ENCODE measurements around the gene STX10. TPM values are rescaled to one million over a fixed set of nuclear protein-coding genes. Genes with fewer than 3 reads are reported as not detected.

STX10 gene
- total RNA-seq, 4 donors from 2014 or later = 50.2 to 62.6 (median 56.6) TPM

- H3K9me3 ChIP-seq = no peaks in the 10 kb centered on the region
- H3K27ac ChIP-seq (replicated peaks in 1 of 4) = no peak overlapping the region
- intact Hi-C loops (cut with DNase I) = no loop called here
- no peaks in the 10 kb centered on the region for H3K27me3 ChIP-seq
- WGBS = 89% methylated on average over 27 of the region's 28 CpGs
- no peak for DNase-seq (ENCODE audit: extremely low spot score)
- H3K36me3 ChIP-seq = peaks cover 18 to 60% (median 55%) of the 10 kb centered on the region in 4 donors
- peaks cover 14 to 31% (median 21%) of the 10 kb centered on the region in 4 donors for H3K4me1 ChIP-seq
- no peak overlapping the region for H3K4me3 ChIP-seq
- TF ChIP-seq CTCF (IDR thresholded peaks at IDR 0.05) (no peak), POLR2AphosphoS5 (IDR thresholded peaks at IDR 0.05) (no peak), POLR2A (IDR thresholded peaks at IDR 0.05; ENCODE audit: low read depth) (no peak), EP300 (IDR thresholded peaks at IDR 0.05) (no peak)
These were observed 12.8 kb downstream of the STX10 start for GRCh38 chr19:13137290-13137794.

DNA sequence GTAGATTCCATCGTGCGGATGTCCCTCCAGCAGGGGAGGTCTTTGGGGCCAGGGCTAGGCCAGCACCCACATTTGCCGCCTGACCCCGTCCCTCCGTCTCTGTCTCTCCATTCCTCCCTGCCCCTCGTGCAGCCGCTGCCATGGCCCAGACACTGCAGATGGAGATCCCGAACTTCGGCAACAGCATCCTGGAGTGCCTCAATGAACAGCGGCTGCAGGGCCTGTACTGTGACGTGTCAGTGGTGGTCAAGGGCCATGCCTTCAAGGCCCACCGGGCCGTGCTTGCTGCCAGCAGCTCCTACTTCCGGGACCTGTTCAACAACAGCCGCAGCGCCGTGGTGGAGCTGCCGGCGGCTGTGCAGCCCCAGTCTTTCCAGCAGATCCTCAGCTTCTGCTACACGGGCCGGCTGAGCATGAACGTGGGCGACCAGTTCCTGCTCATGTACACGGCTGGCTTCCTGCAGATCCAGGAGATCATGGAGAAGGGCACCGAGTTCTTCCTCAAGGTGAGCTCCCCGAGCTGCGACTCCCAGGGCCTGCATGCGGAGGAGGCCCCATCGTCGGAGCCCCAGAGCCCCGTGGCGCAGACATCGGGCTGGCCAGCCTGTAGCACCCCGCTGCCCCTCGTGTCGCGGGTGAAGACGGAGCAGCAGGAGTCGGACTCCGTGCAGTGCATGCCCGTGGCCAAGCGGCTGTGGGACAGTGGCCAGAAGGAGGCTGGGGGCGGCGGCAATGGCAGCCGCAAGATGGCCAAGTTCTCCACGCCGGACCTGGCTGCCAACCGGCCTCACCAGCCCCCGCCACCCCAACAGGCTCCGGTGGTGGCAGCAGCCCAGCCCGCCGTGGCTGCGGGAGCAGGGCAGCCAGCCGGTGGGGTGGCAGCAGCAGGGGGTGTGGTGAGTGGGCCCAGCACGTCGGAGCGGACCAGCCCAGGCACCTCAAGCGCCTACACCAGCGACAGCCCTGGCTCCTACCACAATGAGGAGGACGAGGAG lies 14.8 kb downstream of the STX10 start:
- peak overlapping the region in 3 of 4 donors; percentile 6 to 58 (median 22) for H3K27ac ChIP-seq (replicated peaks in 1 of 4)
- H3K36me3 ChIP-seq = peaks cover 18 to 56% (median 51%) of the 10 kb centered on the region in 4 donors
- DNase-seq (ENCODE audit: extremely low spot score) = no peak
- TF ChIP-seq POLR2A (IDR thresholded peaks at IDR 0.05; ENCODE audit: low read depth) (no peak), POLR2AphosphoS5 (IDR thresholded peaks at IDR 0.05) (no peak), CTCF (IDR thresholded peaks at IDR 0.05) (no peak), EP300 (IDR thresholded peaks at IDR 0.05) (no peak)
- H3K27me3 ChIP-seq = no peaks in the 10 kb centered on the region
- H3K4me3 ChIP-seq = no peak overlapping the region
- no peaks in the 10 kb centered on the region for H3K9me3 ChIP-seq
- peaks cover 14 to 31% (median 21%) of the 10 kb centered on the region in 4 donors for H3K4me1 ChIP-seq
- intact Hi-C loops (cut with DNase I) = no loop called here
- 95% methylated on average over 24 of the region's 60 CpGs for WGBS

DNA sequence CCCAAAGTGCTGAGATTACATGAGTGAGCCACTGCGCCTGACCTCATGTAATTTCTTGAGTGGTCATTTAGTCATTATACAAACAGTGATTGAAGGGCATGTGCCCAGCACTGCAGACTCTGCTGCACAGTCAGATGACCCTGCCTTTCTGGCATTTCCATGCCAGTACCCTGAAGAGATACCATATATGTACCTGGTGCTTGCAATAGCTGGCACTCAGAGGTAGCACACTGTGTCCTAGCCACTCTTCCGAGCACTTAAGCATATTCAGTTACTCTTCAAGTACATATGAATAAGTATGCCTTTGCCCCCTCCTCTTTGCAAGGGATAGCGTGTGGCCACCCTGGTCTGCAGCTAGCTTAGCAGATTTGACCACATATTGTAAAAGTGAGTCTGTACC lies 15.5 kb downstream of the STX10 start:
- Histone ChIP-seq H3K36me3 (peaks cover 18 to 48% (median 46%) of the 10 kb centered on the region in 4 donors), H3K4me1 (peaks cover 14 to 31% (median 21%) of the 10 kb centered on the region in 4 donors), H3K27me3 (no peaks in the 10 kb centered on the region), H3K27ac (replicated peaks in 1 of 4) (peak overlapping the region in 3 of 4 donors; percentile 6 to 58 (median 22)), H3K9me3 (no peaks in the 10 kb centered on the region), H3K4me3 (no peak overlapping the region)
- DNase-seq (ENCODE audit: extremely low spot score) = no peak
- intact Hi-C loops (cut with DNase I) = no loop called here
- WGBS = 89% methylated on average over 3 of the region's 3 CpGs
- no peak for TF ChIP-seq CTCF (IDR thresholded peaks at IDR 0.05)
- peak; percentile 16 for TF ChIP-seq EP300 (IDR thresholded peaks at IDR 0.05)
- peak; percentile 57 to 73 for TF ChIP-seq POLR2AphosphoS5 (IDR thresholded peaks at IDR 0.05)
- TF ChIP-seq POLR2A (IDR thresholded peaks at IDR 0.05; ENCODE audit: low read depth) = no peak

DNA sequence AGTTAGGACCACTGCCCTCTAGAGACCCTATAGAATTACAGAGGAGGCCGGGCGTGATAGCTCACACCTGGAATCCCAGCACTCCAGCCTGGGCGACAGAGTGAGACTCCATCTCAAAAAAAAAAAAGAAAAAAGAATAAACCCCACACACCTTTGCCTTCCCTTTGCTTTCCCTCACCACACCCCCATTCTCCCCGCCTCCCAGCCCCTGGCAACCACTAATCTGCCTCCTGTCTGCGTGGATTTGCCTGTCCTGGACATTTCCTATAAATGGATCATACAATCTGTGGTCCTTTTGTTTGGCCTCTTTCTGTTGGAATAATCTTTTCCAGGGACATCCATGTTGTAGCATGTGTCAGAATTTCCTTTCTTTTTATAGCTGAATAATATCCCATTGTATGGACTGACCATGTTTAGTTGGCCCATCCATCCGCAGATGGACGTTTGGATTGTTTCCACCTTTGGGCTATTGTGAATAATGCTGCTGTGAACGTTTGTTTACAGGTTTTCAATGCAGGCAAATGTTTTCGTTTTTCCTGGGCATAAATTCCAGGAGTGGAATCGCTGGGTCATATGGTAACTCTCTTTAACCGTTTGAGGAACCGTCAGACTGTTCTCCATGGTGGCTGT lies 16.8 kb downstream of the STX10 start:
- H3K9me3 ChIP-seq = no peaks in the 10 kb centered on the region
- H3K27ac ChIP-seq (replicated peaks in 1 of 4) = peak overlapping the region in 2 of 4 donors; percentile 20 to 58
- TF ChIP-seq EP300 (IDR thresholded peaks at IDR 0.05) (no peak), POLR2A (IDR thresholded peaks at IDR 0.05; ENCODE audit: low read depth) (no peak), POLR2AphosphoS5 (IDR thresholded peaks at IDR 0.05) (no peak), CTCF (IDR thresholded peaks at IDR 0.05) (no peak)
- H3K27me3 ChIP-seq = no peaks in the 10 kb centered on the region
- intact Hi-C loops (cut with DNase I) = no loop called here
- H3K36me3 ChIP-seq = peaks cover 11 to 36% (median 34%) of the 10 kb centered on the region in 4 donors
- no peak overlapping the region for H3K4me3 ChIP-seq
- peaks cover 14 to 32% (median 23%) of the 10 kb centered on the region in 4 donors for H3K4me1 ChIP-seq
- 78% methylated on average over 12 of the region's 12 CpGs for WGBS
- DNase-seq (ENCODE audit: extremely low spot score) = no peak

Data from esophagus muscularis mucosa (tissue), 4 donors.